Esophagus muscularis mucosa (tissue), 4 donors: ENCODE results near the gene CLDN22. TPM values are rescaled to one million over a fixed set of nuclear protein-coding genes. Genes with fewer than 3 reads are reported as not detected.

Source experiments
- DNase-seq: peaks from one replicate; pipeline ENCODE4 v3.0.0-alpha.2; 2017; ENCODE audit errors: extremely low spot score
- H3K27ac ChIP-seq, 4 donors: fragments of 200-600 bp; sonication (generic); replicated peaks in 1 of 4; 1 replicate in 3 of 4; 2 replicates in 1 of 4; pipeline ENCODE4 v1.5.1; 2016 to 2019; ENCODE audit warnings: mild to moderate bottlenecking in 1 of 4
- H3K27me3 ChIP-seq, 4 donors: fragments of 200-600 bp; sonication (generic); one replicate each; pipeline versions ENCODE4 v1.5.1 to v1.6.0; 2016 to 2019
- H3K36me3 ChIP-seq, 4 donors: fragments of 200-600 bp; sonication (generic); one replicate each; pipeline ENCODE4 v1.5.1; 2016 to 2019
- H3K4me1 ChIP-seq, 4 donors: fragments of 200-600 bp; sonication (generic); one replicate each; pipeline ENCODE4 v1.5.1; 2016 to 2019
- H3K4me3 ChIP-seq, 4 donors: fragments of 200-600 bp; sonication (generic); 1 replicate in 2 of 4; 2 replicates in 2 of 4; pipeline ENCODE4 v1.5.1; 2016 to 2019; ENCODE audit warnings: mild to moderate bottlenecking in 4 of 4, moderate library complexity in 1 of 4
- H3K9me3 ChIP-seq, 4 donors: fragments of 200-600 bp; sonication (generic); 1 replicate in 3 of 4; 2 replicates in 1 of 4; pipeline ENCODE4 v1.5.1; 2016 to 2019
- CTCF ChIP-seq, 3 experiments: fragments of 200-600 bp in 2 of 3; fragments of 450-650 bp in 1 of 3; sonication (generic) in 2 of 3; IDR thresholded peaks; one replicate each; pipeline ENCODE4 v1.5.1; 2017 to 2019; ENCODE audit warnings: antibody characterized with exemption in 3 of 3, mild to moderate bottlenecking in 2 of 3, moderate library complexity in 1 of 3
- EP300 ChIP-seq: sonication (generic); formaldehyde crosslinking; IDR thresholded peaks from one replicate; pipeline ENCODE4 v1.6.1; 2017; ENCODE audit warnings: antibody characterized with exemption
- POLR2A ChIP-seq: fragments of 450-650 bp; IDR thresholded peaks from one replicate; pipeline ENCODE4 v1.6.1; 2017; ENCODE audit warnings: antibody characterized with exemption, moderate library complexity, mild to moderate bottlenecking, low read depth
- POLR2AphosphoS5 ChIP-seq, 2 donors: sonication (generic); formaldehyde crosslinking; IDR thresholded peaks; one replicate each; pipeline ENCODE4 v1.6.1; 2017; ENCODE audit warnings: antibody characterized with exemption in 2 of 2
- whole genome bisulfite sequencing: methylation state at CpG from one replicate; pipeline ENCODE4 v1.1.5; 2018; 5-methylcytosine and 5-hydroxymethylcytosine counted together
- intact Hi-C: fragments of 100-400 bp; cut with DNase I; formaldehyde crosslinking; loops from one replicate; pipeline ENCODE4 v1.15.1; 2023
- total RNA-seq, 4 donors: library from RNA; depleted of rRNA; stranded (reverse); fragments of >200 nt; gene quantifications; one replicate each; pipeline versions ENCODE4 v1.1.0 to v1.2.1, GENCODE V29; 2016

Gene CLDN22
- total RNA-seq, 4 donors from 2014 or later: not detected

- TF ChIP-seq CTCF (IDR thresholded peaks at IDR 0.05): no peak
- TF ChIP-seq POLR2AphosphoS5 (IDR thresholded peaks at IDR 0.05): no peak
- TF ChIP-seq EP300: no peak
- TF ChIP-seq POLR2A: no peak
- Histone ChIP-seq H3K4me3 (no peak overlapping the region), H3K9me3 (no peaks in the 10 kb centered on the region), H3K27ac (no peak overlapping the region), H3K36me3 (peaks cover 0 to 17% (median 8%) of the 10 kb centered on the region in 4 donors), H3K4me1 (peaks cover 0 to 8% (median 0%) of the 10 kb centered on the region in 4 donors), H3K27me3 (no peaks in the 10 kb centered on the region)
- no peak for DNase-seq
- intact Hi-C loops: no loop called here
- WGBS: 65% methylated on average over 2 of the region's 2 CpGs
Measured at GRCh38 chr4:183321079-183321478, 1.0 kb upstream of the CLDN22 start.

- TF ChIP-seq CTCF (IDR thresholded peaks at IDR 0.05): no peak
- TF ChIP-seq POLR2AphosphoS5 (IDR thresholded peaks at IDR 0.05): no peak
- no peak for TF ChIP-seq EP300
- TF ChIP-seq POLR2A: no peak
- H3K27ac ChIP-seq: no peak overlapping the region
- DNase-seq: no peak
- peaks cover 0 to 8% (median 0%) of the 10 kb centered on the region in 4 donors for H3K4me1 ChIP-seq
- H3K27me3 ChIP-seq: no peaks in the 10 kb centered on the region
- peaks cover 9 to 41% (median 32%) of the 10 kb centered on the region in 4 donors for H3K36me3 ChIP-seq
- intact Hi-C loops: no loop called here
- H3K4me3 ChIP-seq: no peak overlapping the region
- H3K9me3 ChIP-seq: no peaks in the 10 kb centered on the region
- WGBS: 78% methylated on average over 10 of the region's 10 CpGs
Measured at GRCh38 chr4:183318656-183319055, 1.4 kb downstream of the CLDN22 start.

- no peak for DNase-seq
- no peaks in the 10 kb centered on the region for H3K27me3 ChIP-seq
- TF ChIP-seq POLR2AphosphoS5 (IDR thresholded peaks at IDR 0.05) (no peak), POLR2A (no peak), EP300 (no peak), CTCF (IDR thresholded peaks at IDR 0.05) (no peak)
Measured at GRCh38 chr4:183314806-183315205, 5.3 kb downstream of the CLDN22 start.

GRCh38 chr4:183314336-183314735 is 5.7 kb downstream of the CLDN22 start:
- peaks cover 23 to 57% (median 48%) of the 10 kb centered on the region in 4 donors for H3K36me3 ChIP-seq
- DNase-seq: no peak
- intact Hi-C loops: no loop called here

More at GRCh38 chr4:183314806-183315205, 5.3 kb downstream of the CLDN22 start:
- H3K9me3 ChIP-seq: no peaks in the 10 kb centered on the region
- peaks cover 0 to under 1% (median 0%) of the 10 kb centered on the region in 4 donors for H3K4me1 ChIP-seq
- H3K4me3 ChIP-seq: no peak overlapping the region
- 96% methylated on average over 9 of the region's 9 CpGs for WGBS
- intact Hi-C loops: no loop called here
- H3K36me3 ChIP-seq: peaks cover 23 to 58% (median 49%) of the 10 kb centered on the region in 4 donors
- H3K27ac ChIP-seq: no peak overlapping the region

More at GRCh38 chr4:183314336-183314735, 5.7 kb downstream of the CLDN22 start:
- 98% methylated on average over 15 of the region's 15 CpGs for WGBS
- no peaks in the 10 kb centered on the region for H3K9me3 ChIP-seq
- no peaks in the 10 kb centered on the region for H3K4me1 ChIP-seq
- H3K4me3 ChIP-seq: no peak overlapping the region
- TF ChIP-seq EP300: no peak
- no peak for TF ChIP-seq CTCF (IDR thresholded peaks at IDR 0.05)
- TF ChIP-seq POLR2AphosphoS5 (IDR thresholded peaks at IDR 0.05): no peak
- no peak for TF ChIP-seq POLR2A
- no peaks in the 10 kb centered on the region for H3K27me3 ChIP-seq
- H3K27ac ChIP-seq: no peak overlapping the region
